HEK293 (cell line): ENCODE data around the gene ANKRD16.
"Not testable (repeated sequence)": the region's sequence is repeated elsewhere in the genome, so short reads cannot be mapped to it uniquely, and the experiment has no call there.

Experiments
- CTCF ChIA-PET: fragments of 350-600 bp; formaldehyde crosslinking; extraction: SDS; loops from one replicate; lab custom pipeline; 2021; ENCODE audit warnings: antibody characterized with exemption; lab: Yijun Ruan, JAX
- POLR2A ChIA-PET: fragments of 300-600 bp; formaldehyde crosslinking; extraction: SDS; loops from one replicate; lab custom pipeline; 2020; ENCODE audit warnings: antibody characterized with exemption, inconsistent platforms; lab: Yijun Ruan, JAX
- H3K27ac ChIP-seq: fragments of 200-500 bp; sonication (Bioruptor generic); 2 replicates; pipeline ENCODE4 v1.5.1; 2014; ENCODE audit warnings: low read depth, low read length, control low read depth, inconsistent platforms; ENCODE audit errors: extremely low read depth
- H3K36me3 ChIP-seq, 2 experiments: fragments of 200-500 bp in 1 of 2; sonication (Bioruptor generic) in 1 of 2; 1 replicate in 1 of 2; 2 replicates in 1 of 2; pipeline ENCODE4 v1.5.1; 2014 to 2017; ENCODE audit warnings: inconsistent platforms in 2 of 2, low read length in 2 of 2; ENCODE audit not compliant: control insufficient read depth in 2 of 2, insufficient read depth in 1 of 2
- H3K4me1 ChIP-seq: fragments of 200-500 bp; sonication (Bioruptor generic); 2 replicates; pipeline ENCODE4 v1.5.1; 2014; ENCODE audit warnings: mild to moderate bottlenecking, low read length, inconsistent platforms; ENCODE audit not compliant: control insufficient read depth, insufficient read depth
- H3K4me3 ChIP-seq: 2 replicates; pipeline ENCODE4 v1.5.1; 2011; ENCODE audit warnings: low read depth, mild to moderate bottlenecking, control low read depth, low read length, moderate library complexity
- H3K9me3 ChIP-seq: fragments of 200-500 bp; sonication (Bioruptor generic); 2 replicates; pipeline ENCODE4 v1.5.1; 2014; ENCODE audit warnings: low read depth, low read length, inconsistent platforms; ENCODE audit not compliant: control insufficient read depth, insufficient read depth
- EGR2 ChIP-seq: fragments of 450-650 bp; formaldehyde crosslinking; IDR thresholded peaks from 2 replicates; pipeline ENCODE4 v1.5.1; 2016; ENCODE audit warnings: low read depth, missing biosample characterization, missing genetic modification characterization
- KLF16 ChIP-seq: fragments of 450-650 bp; formaldehyde crosslinking; IDR thresholded peaks from 2 replicates; pipeline ENCODE4 v1.5.1; 2017; ENCODE audit warnings: missing biosample characterization, missing genetic modification characterization
- PRDM1 ChIP-seq: fragments of 450-650 bp; formaldehyde crosslinking; IDR thresholded peaks from 2 replicates; pipeline ENCODE4; 2016; ENCODE audit warnings: missing biosample characterization, missing genetic modification characterization
- ZBTB17 ChIP-seq: fragments of 450-650 bp; formaldehyde crosslinking; IDR thresholded peaks from 2 replicates; pipeline ENCODE4 v1.5.1; 2016; ENCODE audit warnings: missing biosample characterization, missing genetic modification characterization
- ZNF112 ChIP-seq: fragments of 450-650 bp; formaldehyde crosslinking; IDR thresholded peaks from 2 replicates; pipeline ENCODE4 v1.5.0; 2017; ENCODE audit warnings: missing biosample characterization, missing genetic modification characterization
- ZNF16 ChIP-seq: fragments of 450-650 bp; formaldehyde crosslinking; IDR thresholded peaks from 2 replicates; pipeline ENCODE4 v1.5.1; 2016; ENCODE audit warnings: low read depth, missing biosample characterization, missing genetic modification characterization
- ZNF174 ChIP-seq: fragments of 450-650 bp; formaldehyde crosslinking; IDR thresholded peaks from 2 replicates; pipeline ENCODE4 v1.5.0; 2017; ENCODE audit warnings: missing biosample characterization, mild to moderate bottlenecking, missing genetic modification characterization
- ZNF366 ChIP-seq: fragments of 450-650 bp; formaldehyde crosslinking; conservative IDR thresholded peaks from 2 replicates; pipeline ENCODE4 v1.5.1; 2016; ENCODE audit warnings: missing biosample characterization, missing genetic modification characterization
- ZNF394 ChIP-seq: fragments of 450-650 bp; formaldehyde crosslinking; IDR thresholded peaks from 2 replicates; pipeline ENCODE4 v1.5.1; 2016; ENCODE audit warnings: missing biosample characterization, missing genetic modification characterization, mild to moderate bottlenecking, moderate library complexity, borderline replicate concordance
- ZNF76 ChIP-seq: fragments of 450-650 bp; formaldehyde crosslinking; IDR thresholded peaks from 2 replicates; pipeline ENCODE4; 2016; ENCODE audit warnings: low read depth, missing biosample characterization, missing genetic modification characterization, borderline replicate concordance
- ZNF776 ChIP-seq: fragments of 450-650 bp; formaldehyde crosslinking; IDR thresholded peaks from 2 replicates; pipeline ENCODE4 v1.5.0; 2017; ENCODE audit warnings: missing biosample characterization, missing genetic modification characterization, borderline replicate concordance
- ZNF843 ChIP-seq: fragments of 450-650 bp; formaldehyde crosslinking; IDR thresholded peaks from 2 replicates; pipeline ENCODE4 v1.5.1; 2016; ENCODE audit warnings: missing biosample characterization, missing genetic modification characterization
- TF ChIP-seq, protein P1 (sequence below): fragments of 450-650 bp; formaldehyde crosslinking; IDR thresholded peaks from 2 replicates; pipeline ENCODE4 v1.5.1; 2017; ENCODE audit warnings: missing biosample characterization, missing genetic modification characterization
- TF ChIP-seq, protein P2 (sequence below): fragments of 450-650 bp; formaldehyde crosslinking; IDR thresholded peaks from 2 replicates; pipeline ENCODE4 v1.5.1; 2017; ENCODE audit warnings: missing biosample characterization, missing genetic modification characterization

Gene ANKRD16

DNA sequence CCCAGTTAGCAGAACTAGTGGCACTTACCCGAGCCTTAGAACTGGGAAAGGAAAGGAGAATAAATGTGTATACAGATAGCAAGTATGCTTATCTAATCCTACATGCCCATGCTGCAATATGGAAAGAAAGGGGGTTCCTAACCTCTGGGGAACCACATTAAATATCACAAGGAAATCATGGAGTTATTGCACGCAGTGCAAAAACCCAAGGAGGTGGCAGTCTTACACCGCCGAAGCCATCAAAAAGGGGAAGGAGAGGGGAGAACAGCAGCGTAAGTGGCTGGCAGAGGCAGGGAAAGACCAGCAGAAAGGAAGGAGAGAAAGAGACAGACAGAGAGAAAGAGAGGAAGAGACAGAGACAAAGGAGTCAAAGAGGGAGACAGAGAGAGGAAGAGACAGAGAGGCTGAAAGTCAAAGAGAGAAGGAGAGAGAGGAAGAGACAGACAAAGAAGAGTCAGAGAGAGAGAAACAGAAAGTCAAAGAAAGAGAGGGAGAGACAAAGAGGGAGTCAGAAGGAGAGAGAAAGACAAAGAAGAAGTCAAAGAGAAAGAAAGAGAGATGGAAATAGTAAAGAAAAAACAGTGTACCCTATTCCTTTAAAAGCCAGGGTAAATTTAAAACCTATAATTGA is 23.1 kb downstream of the ANKRD16 start:
- H3K4me3 ChIP-seq, POLR2A ChIA-PET, H3K4me1 ChIP-seq, H3K27ac ChIP-seq, H3K9me3 ChIP-seq: not testable (repeated sequence)
- CTCF ChIA-PET: interaction anchor here (0.8 kb wide), 1 partner anchor 24 kb away, joined by 4 read pairs; no protein-coding TSS in a partner anchor
- H3K36me3 ChIP-seq: peaks cover 6 to 15% of the 10 kb centered on the region in 2 experiments; a peak in 2 of 3 replicates
- TF ChIP-seq ZNF366 (0 out of 2 replicates have a peak, but pooled peaks have one; percentile 34), PRDM1 (tag by site-specific recombination) (peak; percentile 64)
- TF ChIP-seq, all 188 proteins: peak for 2; not testable (repeated sequence) for 186

DNA sequence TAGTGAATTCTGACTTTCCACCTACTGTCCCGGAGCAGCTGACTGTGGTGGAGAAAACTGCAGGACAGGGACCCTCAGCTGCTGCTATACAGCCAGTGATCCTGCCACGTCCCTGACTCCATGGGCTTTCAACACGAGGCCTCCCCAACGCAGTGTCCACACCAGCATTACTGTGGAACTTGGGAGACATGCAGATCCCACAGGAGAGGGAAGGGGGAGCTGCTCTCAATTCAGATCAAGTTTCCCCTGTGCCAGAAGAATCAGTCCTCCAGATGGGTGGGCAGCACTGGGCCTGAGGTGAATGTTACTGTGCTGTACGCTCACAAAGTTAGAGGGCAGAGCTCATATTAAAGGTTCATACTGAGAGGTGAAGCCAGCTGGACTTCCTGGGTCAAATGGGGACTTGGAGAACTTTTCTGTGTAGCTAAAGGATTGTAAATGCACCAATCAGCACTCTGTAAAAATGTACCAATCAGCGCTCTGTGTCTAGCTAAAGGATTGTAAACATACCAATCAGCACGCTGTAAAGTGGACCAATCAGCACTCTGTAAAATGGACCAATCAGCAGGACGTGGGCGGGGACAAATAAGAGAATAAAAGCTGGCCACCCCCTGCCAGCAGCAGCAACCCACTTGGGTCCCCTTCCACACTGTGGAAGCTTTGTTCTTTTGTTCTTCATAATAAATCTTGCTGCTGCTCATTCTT is 26.6 kb downstream of the ANKRD16 start:
- not testable (repeated sequence) for H3K4me3 ChIP-seq, H3K27ac ChIP-seq, H3K36me3 ChIP-seq, H3K4me1 ChIP-seq, H3K9me3 ChIP-seq
- ChIA-PET CTCF (interaction anchor here (0.6 to 0.9 kb wide), 4 partner anchors 11 to 223 kb away, joined by 3 to 6 read pairs (median 4); no protein-coding TSS in a partner anchor), POLR2A (interaction anchor here (1.1 to 2.0 kb wide), 3 partner anchors 9 to 50 kb away, joined by 4 to 8 read pairs (median 4); partner anchors contain the start of genes ANKRD16, FBH1 and GDI2)

DNA sequence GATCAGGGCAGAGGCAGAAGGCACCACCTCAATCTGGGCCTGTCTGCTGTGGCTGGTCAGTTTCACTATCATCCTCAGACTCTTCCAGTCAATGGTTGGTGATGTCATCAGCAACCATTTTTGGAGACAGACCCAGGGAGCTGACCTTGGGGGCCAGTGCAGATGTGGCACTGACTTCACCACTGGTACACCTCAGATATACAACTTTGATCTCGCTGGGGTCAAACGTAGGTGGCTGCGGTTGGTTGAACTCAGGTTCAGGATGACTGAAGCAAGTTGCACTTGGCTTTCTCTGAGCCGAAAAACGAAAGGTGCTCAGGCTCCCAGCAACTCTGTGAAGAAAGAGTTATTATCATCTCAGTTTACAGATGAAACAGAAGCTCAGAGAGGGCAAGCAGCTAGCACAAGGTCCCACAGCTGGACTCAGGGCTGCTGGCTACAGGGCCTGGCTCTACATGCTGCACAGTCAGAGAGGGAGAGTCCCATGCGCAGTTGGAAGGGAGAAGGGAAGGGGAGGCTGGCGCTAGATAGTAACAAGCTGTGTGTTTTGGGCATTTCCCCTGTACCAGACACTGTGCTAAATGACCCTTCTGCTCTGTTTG is 27.2 kb downstream of the ANKRD16 start:
- H3K9me3 ChIP-seq: no peaks in the 10 kb centered on the region
- H3K36me3 ChIP-seq: peaks cover 3 to 7% of the 10 kb centered on the region in 2 experiments; a peak in 2 of 3 replicates
- no peak overlapping the region for H3K27ac ChIP-seq
- CTCF ChIA-PET: interaction anchor here (0.9 to 1.4 kb wide), 2 partner anchors 11 kb away, joined by 4 to 6 read pairs; no protein-coding TSS in a partner anchor
- no peak overlapping the region for H3K4me3 ChIP-seq
- POLR2A ChIA-PET: interaction anchor here (1.1 to 2.0 kb wide), 4 partner anchors 9 to 49 kb away, joined by 3 to 8 read pairs (median 4); partner anchors contain the start of genes ANKRD16, FBH1 and GDI2
- no peaks in the 10 kb centered on the region; the same call in 1 of the 2 replicates for H3K4me1 ChIP-seq
- TF ChIP-seq ZNF394 (tag by site-specific recombination) (no peak), ZNF16 (no peak), KLF16 (tag by site-specific recombination) (no peak), EGR2 (tag by site-specific recombination) (no peak), ZNF112 (tag by site-specific recombination) (no peak), ZNF76 (tag by site-specific recombination) (no peak), ZBTB17 (tag by site-specific recombination) (no peak), ZNF174 (tag by site-specific recombination) (no peak), ZNF776 (tag by site-specific recombination) (no peak), ZNF843 (tag by site-specific recombination) (no peak)
- TF ChIP-seq, protein P1, sequence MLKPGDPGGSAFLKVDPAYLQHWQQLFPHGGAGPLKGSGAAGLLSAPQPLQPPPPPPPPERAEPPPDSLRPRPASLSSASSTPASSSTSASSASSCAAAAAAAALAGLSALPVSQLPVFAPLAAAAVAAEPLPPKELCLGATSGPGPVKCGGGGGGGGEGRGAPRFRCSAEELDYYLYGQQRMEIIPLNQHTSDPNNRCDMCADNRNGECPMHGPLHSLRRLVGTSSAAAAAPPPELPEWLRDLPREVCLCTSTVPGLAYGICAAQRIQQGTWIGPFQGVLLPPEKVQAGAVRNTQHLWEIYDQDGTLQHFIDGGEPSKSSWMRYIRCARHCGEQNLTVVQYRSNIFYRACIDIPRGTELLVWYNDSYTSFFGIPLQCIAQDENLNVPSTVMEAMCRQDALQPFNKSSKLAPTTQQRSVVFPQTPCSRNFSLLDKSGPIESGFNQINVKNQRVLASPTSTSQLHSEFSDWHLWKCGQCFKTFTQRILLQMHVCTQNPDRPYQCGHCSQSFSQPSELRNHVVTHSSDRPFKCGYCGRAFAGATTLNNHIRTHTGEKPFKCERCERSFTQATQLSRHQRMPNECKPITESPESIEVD (tag by site-specific recombination): no peak
- TF ChIP-seq, protein P2, sequence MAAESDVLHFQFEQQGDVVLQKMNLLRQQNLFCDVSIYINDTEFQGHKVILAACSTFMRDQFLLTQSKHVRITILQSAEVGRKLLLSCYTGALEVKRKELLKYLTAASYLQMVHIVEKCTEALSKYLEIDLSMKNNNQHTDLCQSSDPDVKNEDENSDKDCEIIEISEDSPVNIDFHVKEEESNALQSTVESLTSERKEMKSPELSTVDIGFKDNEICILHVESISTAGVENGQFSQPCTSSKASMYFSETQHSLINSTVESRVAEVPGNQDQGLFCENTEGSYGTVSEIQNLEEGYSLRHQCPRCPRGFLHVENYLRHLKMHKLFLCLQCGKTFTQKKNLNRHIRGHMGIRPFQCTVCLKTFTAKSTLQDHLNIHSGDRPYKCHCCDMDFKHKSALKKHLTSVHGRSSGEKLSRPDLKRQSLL: no peak
